ENCODE data around the gene YAP1.

DNA sequence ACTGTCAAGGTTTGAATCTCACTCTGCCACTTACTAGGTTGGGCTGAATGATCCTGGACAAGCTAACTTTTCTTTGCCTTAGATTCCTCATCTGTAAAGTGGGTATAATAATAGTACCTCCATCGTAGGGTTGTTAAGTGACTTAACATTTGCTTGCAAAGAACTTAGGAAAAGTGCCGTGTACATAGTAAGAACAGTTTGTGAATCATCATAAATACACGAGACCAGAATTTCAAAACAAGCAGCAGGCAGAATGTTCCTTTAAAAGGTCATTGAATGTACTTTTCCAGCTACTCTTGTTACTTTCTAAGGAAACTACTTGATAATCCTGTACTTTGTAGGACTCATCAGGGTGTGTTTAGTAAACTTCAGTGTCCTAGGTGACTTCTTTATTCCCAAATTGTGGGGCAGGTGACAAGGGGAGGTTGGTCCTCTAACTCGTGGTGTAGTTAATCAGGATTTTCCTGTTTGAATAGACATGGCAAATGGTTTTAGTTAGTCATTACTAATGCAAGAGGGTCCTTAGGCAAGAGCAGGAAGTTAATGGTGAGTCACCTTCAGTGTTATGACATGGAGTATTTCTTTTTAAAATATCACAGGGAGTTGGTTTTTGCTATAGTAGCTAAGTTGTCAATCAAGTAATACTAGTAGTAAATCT, 67.9 kb downstream of the YAP1 start:
- TF ChIP-seq CTCF (IDR thresholded peaks at IDR 0.05; ENCODE audit: insufficient read depth, low read length) (no peak), POLR2AphosphoS5 (IDR thresholded peaks at IDR 0.05; ENCODE audit: low read depth) (no peak), GABPA (IDR thresholded peaks at IDR 0.05; ENCODE audit: low read depth) (no peak), SPI1 (IDR thresholded peaks at IDR 0.05; ENCODE audit: borderline replicate concordance, low read depth) (no peak)
- TF ChIP-seq, protein P1, sequence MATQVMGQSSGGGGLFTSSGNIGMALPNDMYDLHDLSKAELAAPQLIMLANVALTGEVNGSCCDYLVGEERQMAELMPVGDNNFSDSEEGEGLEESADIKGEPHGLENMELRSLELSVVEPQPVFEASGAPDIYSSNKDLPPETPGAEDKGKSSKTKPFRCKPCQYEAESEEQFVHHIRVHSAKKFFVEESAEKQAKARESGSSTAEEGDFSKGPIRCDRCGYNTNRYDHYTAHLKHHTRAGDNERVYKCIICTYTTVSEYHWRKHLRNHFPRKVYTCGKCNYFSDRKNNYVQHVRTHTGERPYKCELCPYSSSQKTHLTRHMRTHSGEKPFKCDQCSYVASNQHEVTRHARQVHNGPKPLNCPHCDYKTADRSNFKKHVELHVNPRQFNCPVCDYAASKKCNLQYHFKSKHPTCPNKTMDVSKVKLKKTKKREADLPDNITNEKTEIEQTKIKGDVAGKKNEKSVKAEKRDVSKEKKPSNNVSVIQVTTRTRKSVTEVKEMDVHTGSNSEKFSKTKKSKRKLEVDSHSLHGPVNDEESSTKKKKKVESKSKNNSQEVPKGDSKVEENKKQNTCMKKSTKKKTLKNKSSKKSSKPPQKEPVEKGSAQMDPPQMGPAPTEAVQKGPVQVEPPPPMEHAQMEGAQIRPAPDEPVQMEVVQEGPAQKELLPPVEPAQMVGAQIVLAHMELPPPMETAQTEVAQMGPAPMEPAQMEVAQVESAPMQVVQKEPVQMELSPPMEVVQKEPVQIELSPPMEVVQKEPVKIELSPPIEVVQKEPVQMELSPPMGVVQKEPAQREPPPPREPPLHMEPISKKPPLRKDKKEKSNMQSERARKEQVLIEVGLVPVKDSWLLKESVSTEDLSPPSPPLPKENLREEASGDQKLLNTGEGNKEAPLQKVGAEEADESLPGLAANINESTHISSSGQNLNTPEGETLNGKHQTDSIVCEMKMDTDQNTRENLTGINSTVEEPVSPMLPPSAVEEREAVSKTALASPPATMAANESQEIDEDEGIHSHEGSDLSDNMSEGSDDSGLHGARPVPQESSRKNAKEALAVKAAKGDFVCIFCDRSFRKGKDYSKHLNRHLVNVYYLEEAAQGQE (IDR thresholded peaks at IDR 0.05; ENCODE audit: insufficient replicate concordance, low read depth) = no peak

All from HL-60 (cell line).